Liver (tissue), 3 donors: ENCODE measurements around the gene USP28.

ENCODE experiments used
- HNF4G ChIP-seq: IDR thresholded peaks from 2 replicates; pipeline ENCODE4 v1.6.1; 2016; ENCODE audit warnings: antibody characterized with exemption
- MAX ChIP-seq: IDR thresholded peaks from 2 replicates; pipeline ENCODE4 v1.6.1; 2016; ENCODE audit warnings: antibody characterized with exemption
- SP1 ChIP-seq: IDR thresholded peaks from 2 replicates; pipeline ENCODE4 v1.6.1; 2018; ENCODE audit warnings: antibody characterized with exemption, mild to moderate bottlenecking
- YY1 ChIP-seq: IDR thresholded peaks from 2 replicates; pipeline ENCODE4 v1.6.1; 2016; ENCODE audit warnings: antibody characterized with exemption, mild to moderate bottlenecking
- TF ChIP-seq, protein P1 (sequence below): fragments of 150-350 bp; IDR thresholded peaks from 2 replicates; pipeline ENCODE4 v1.5.1; 2017; ENCODE audit warnings: improper control_type of control experiment, low read depth, low read length; ENCODE audit not compliant: missing input control
- donor health status: healthy.
- donor health status: healthy.

- TF ChIP-seq, protein P1, sequence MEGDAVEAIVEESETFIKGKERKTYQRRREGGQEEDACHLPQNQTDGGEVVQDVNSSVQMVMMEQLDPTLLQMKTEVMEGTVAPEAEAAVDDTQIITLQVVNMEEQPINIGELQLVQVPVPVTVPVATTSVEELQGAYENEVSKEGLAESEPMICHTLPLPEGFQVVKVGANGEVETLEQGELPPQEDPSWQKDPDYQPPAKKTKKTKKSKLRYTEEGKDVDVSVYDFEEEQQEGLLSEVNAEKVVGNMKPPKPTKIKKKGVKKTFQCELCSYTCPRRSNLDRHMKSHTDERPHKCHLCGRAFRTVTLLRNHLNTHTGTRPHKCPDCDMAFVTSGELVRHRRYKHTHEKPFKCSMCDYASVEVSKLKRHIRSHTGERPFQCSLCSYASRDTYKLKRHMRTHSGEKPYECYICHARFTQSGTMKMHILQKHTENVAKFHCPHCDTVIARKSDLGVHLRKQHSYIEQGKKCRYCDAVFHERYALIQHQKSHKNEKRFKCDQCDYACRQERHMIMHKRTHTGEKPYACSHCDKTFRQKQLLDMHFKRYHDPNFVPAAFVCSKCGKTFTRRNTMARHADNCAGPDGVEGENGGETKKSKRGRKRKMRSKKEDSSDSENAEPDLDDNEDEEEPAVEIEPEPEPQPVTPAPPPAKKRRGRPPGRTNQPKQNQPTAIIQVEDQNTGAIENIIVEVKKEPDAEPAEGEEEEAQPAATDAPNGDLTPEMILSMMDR, result no peak
- TF ChIP-seq SP1 (no peak), MAX (no peak), YY1 (no peak), HNF4G (no peak)
Measured at GRCh38 chr11:113864410-113864809, 11.0 kb downstream of the USP28 start.
